Glutamatergic neuron (in vitro differentiated cells): ENCODE measurements around the gene DYNLT1. TPM values are rescaled to one million over a fixed set of nuclear protein-coding genes. Genes with fewer than 3 reads are reported as not detected.
"Not testable (repeated sequence)": the region's sequence is repeated elsewhere in the genome, so short reads cannot be mapped to it uniquely, and the experiment has no call there.

Experiments used
- DNase-seq: peaks from one replicate; pipeline ENCODE4 v3.0.0; 2022
- H3K27ac Mint-ChIP-seq: one replicate; pipeline ENCODE4 v1.8.0; 2020; ENCODE audit warnings: mild to moderate bottlenecking, mixed read lengths, inconsistent platforms; ENCODE audit not compliant: unreplicated experiment
- H3K27me3 Mint-ChIP-seq: one replicate; pipeline ENCODE4 v1.8.0; 2020; ENCODE audit warnings: mild to moderate bottlenecking, moderate library complexity, mixed read lengths, inconsistent platforms; ENCODE audit not compliant: unreplicated experiment
- H3K36me3 Mint-ChIP-seq: one replicate; pipeline ENCODE4 v1.8.0; 2020; ENCODE audit warnings: mild to moderate bottlenecking, mixed read lengths, inconsistent platforms; ENCODE audit not compliant: unreplicated experiment
- H3K4me1 Mint-ChIP-seq: one replicate; pipeline ENCODE4 v1.8.0; 2020; ENCODE audit warnings: mild to moderate bottlenecking, low read depth, mixed read lengths, inconsistent platforms; ENCODE audit not compliant: unreplicated experiment
- H3K4me3 Mint-ChIP-seq: one replicate; pipeline ENCODE4 v1.8.0; 2020; ENCODE audit warnings: mild to moderate bottlenecking, mixed read lengths, inconsistent platforms; ENCODE audit not compliant: unreplicated experiment
- H3K9me3 Mint-ChIP-seq: one replicate; pipeline ENCODE4 v1.8.0; 2020; ENCODE audit warnings: mild to moderate bottlenecking, moderate library complexity, mixed read lengths, inconsistent platforms; ENCODE audit not compliant: unreplicated experiment
- CTCF ChIP-seq: fragments of 200-600 bp; sonication (generic); IDR thresholded peaks from one replicate; pipeline ENCODE4 v1.5.0; 2021; ENCODE audit not compliant: partially characterized antibody, unreplicated experiment
- total RNA-seq: library from RNA; stranded (reverse); fragmentation: NEBNext Ultra II Directional; extraction: Animal tissue kit (Norgen Biotek cat#: 25700); gene quantifications from one replicate; pipeline ENCODE4 v1.2.1, GENCODE V29; 2021; ENCODE audit not compliant: unreplicated experiment

The DYNLT1 gene
- total RNA-seq, 1 donor from 2014 or later: 261 TPM

- Mint-ChIP-seq H3K27ac (no peak overlapping the region), H3K9me3 (no peaks in the 10 kb centered on the region), H3K27me3 (no peaks in the 10 kb centered on the region)
Observed at GRCh38 chr6:158655569-158656450, 11.3 kb upstream of the DYNLT1 start.

DNA sequence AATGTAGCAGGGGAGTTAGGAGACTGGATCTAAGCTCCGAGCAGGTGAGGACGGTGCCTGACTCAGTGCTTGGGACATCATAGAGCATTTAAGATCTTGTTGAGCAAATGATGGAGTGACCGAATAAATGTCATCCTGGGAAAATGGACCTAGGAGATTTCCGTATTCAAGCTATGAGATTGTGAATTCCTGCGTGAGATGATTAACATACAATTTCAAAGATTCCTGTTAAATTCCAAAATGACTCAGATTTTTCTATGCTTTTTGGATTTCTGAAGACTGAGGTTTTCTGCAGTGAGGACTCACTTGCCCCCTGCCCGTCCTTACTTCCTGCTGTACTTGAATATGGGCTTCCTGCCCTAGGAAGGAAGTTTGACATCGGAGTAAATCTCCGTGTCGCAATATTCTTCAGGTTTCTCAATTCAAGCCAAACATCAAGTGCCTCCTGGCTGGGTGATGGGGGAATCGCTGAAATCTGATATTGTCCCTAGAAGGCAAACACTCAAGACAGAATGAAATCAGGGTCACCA lies 10.5 kb upstream of the DYNLT1 start:
- no peaks in the 10 kb centered on the region for H3K36me3 Mint-ChIP-seq
- TF ChIP-seq CTCF: no peak
- no peak overlapping the region for H3K4me3 Mint-ChIP-seq
- H3K27me3 Mint-ChIP-seq: no peaks in the 10 kb centered on the region
- no peaks in the 10 kb centered on the region for H3K9me3 Mint-ChIP-seq
- H3K27ac Mint-ChIP-seq: peak overlapping the region; percentile 72
- H3K4me1 Mint-ChIP-seq: peaks cover 10% of the 10 kb centered on the region
- no peak for DNase-seq

More at GRCh38 chr6:158655569-158656450, 11.3 kb upstream of the DYNLT1 start:
- TF ChIP-seq CTCF: no peak
- DNase-seq: no peak
- H3K4me3 Mint-ChIP-seq: no peak overlapping the region
- no peaks in the 10 kb centered on the region for H3K36me3 Mint-ChIP-seq
- peaks cover 10% of the 10 kb centered on the region for H3K4me1 Mint-ChIP-seq

- H3K9me3 Mint-ChIP-seq: no peaks in the 10 kb centered on the region
- DNase-seq: no peak
- H3K27me3 Mint-ChIP-seq: no peaks in the 10 kb centered on the region
- no peak overlapping the region for H3K4me3 Mint-ChIP-seq
- H3K27ac Mint-ChIP-seq: peak overlapping the region; percentile 72
- peaks cover 10% of the 10 kb centered on the region for H3K4me1 Mint-ChIP-seq
- no peaks in the 10 kb centered on the region for H3K36me3 Mint-ChIP-seq
- TF ChIP-seq CTCF: no peak
Observed at GRCh38 chr6:158654498-158654897, 10.0 kb upstream of the DYNLT1 start.

DNA sequence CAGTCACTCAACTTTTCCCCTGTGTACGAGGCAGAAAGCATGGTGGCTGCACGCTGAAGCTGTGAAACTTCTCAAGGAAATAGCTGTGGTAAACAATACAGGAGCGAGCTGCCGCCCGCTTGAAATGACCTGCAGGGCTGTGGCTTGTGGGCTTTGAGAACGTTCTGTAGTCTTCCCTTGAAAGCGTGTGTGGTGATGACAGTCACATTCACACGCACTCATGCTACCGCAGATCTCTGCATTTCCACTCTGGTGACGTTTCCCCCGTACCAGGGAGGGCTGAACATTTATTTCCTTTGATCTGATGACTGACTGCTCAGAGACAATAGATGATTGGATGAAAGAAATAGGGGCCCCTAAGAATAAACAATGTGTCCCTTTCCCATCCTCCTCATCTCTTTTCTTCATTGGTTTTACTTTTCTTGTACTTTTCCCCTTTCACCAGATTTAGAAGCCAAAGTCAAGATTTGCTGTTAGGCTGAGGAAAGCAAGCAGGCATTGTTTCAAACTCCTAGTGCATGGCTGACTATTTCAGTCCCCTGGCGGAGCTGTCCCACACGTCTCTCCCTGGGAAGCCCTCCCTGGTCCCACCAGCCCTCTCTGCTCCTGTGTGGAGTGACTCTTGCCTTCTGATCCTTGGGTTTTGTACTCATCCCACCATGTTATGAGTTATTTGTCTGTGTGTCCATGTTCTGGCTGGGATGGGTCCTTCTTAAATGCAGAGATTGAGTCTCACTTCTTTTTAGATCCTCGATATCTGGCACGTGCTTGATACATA lies 9.2 kb upstream of the DYNLT1 start:
- no peaks in the 10 kb centered on the region for H3K36me3 Mint-ChIP-seq
- H3K9me3 Mint-ChIP-seq: no peaks in the 10 kb centered on the region
- TF ChIP-seq CTCF: no peak
- no peak for DNase-seq
- H3K27ac Mint-ChIP-seq: no peak overlapping the region
- no peak overlapping the region for H3K4me3 Mint-ChIP-seq
- H3K27me3 Mint-ChIP-seq: no peaks in the 10 kb centered on the region
- peaks cover 10% of the 10 kb centered on the region for H3K4me1 Mint-ChIP-seq

- H3K27me3 Mint-ChIP-seq, H3K9me3 Mint-ChIP-seq, DNase-seq, H3K4me3 Mint-ChIP-seq, H3K27ac Mint-ChIP-seq, H3K36me3 Mint-ChIP-seq: not testable (repeated sequence)
- H3K4me1 Mint-ChIP-seq: peaks cover 16% of the 10 kb centered on the region
Observed at GRCh38 chr6:158651981-158652737, 7.6 kb upstream of the DYNLT1 start.
